NCI-H345 (cell line): ENCODE data around the gene HEATR5B.
"Not testable (repeated sequence)": the region's sequence is repeated elsewhere in the genome, so short reads cannot be mapped to it uniquely, and the experiment has no call there.

ENCODE experiments used
- DNase-seq: peaks from one replicate; lab custom pipeline; 2025; lab: John Stamatoyannopoulos, UW

The HEATR5B gene

GRCh38 chr2:36941867-36942266, 142.3 kb downstream of the HEATR5B start:
- DNase-seq, result no peak

GRCh38 chr2:36936526-36936925, 147.6 kb downstream of the HEATR5B start:
- DNase-seq, result not testable (repeated sequence)

GRCh38 chr2:36931688-36932087, 152.5 kb downstream of the HEATR5B start:
- DNase-seq, result not testable (repeated sequence)
